Inflammatory macrophage treated with lipopolysaccharide for 4 hours (primary cell): ENCODE results near the gene RETREG1.
"Not testable (repeated sequence)": the region's sequence is repeated elsewhere in the genome, so short reads cannot be mapped to it uniquely, and the experiment has no call there.

Source experiments
- DNase-seq: peaks from one replicate; pipeline ENCODE4 v3.0.0-alpha.2; 2020

The RETREG1 gene

DNA sequence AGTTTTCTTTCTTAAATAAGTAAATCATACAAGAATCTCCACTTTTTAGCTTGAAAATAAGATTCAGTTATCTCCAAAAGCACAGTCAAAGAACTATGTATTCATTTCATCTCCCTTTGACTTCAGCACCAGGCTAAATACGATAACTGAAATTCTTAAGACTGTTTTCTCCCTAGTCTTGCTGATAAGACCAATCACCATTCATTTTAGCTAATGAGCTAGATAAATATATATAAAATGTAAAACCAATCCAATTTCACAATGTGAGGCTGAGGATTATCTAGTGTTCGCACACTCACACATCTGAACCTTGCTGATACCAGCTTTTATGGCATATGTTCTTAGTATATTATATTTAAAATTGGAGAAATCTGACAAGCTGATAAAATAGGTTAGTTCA is 133.9 kb downstream of the RETREG1 start:
- DNase-seq: no peak

DNA sequence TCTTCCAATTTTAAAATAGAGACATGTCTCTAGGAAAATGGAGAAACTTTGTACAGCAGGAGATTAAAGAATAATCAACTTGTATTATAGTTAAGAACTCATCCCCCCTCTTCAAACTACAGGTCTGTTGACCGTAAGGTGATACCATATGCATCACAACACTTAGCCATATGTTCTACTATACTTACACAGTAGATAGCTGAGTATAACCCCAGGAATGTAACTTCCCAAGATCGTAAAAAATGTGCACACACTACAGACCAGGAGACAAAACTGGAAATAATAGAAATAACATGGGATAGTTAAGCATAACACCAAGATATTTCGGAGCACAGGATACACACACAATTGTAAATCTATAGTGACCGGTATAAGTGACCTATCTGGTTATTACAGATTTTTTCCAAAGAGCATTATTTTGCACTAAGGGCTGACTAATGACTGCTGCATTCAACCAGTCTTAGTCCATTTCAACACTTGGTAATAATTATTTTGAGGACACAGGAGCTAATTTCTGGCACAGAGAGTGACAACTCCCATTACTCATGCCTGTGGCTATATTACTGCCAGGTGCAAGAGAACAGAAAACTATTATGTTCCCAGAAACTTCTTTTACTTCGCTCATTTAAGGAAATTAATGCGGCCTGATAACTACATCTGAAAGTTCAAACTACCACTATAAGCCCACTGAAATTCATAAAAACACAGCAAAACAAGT is 135.8 kb downstream of the RETREG1 start:
- no peak for DNase-seq

DNA sequence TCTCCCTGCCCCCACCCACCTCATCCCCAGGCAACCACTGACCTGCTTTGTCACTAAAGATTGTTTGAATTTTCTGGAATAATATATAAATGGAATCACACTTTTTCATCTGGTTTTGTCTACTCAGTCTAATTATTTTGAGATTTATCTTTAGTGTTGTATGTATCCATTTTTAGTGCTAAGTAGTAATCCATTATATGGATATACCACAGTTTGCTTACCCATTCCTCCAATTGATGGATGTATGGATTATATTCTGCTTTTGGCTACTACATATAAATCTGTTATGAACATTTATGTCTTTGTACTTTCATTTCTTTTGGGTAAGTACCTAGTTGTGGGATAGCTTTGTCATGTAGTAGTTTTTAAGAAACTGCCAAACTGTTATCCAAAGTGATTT is 136.7 kb downstream of the RETREG1 start:
- DNase-seq: no peak

DNA sequence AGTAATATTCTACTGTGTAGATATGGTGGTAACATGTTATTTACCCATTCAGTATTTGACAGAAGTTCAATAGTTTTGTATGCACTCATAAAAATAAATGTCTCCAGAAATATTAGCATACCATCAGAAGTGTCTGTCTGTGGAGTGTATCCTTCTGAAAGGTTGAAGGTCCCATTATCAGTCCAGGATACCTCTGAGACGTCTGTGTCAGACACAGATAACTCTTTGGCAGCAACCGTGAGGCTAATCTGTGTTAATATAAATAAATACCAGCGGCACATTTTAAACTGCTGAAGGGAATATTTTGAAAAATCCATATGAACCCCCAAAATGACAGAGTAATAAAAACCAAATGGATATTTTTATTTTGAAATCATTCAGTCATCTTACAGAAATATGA is 139.3 kb downstream of the RETREG1 start:
- DNase-seq: no peak

DNA sequence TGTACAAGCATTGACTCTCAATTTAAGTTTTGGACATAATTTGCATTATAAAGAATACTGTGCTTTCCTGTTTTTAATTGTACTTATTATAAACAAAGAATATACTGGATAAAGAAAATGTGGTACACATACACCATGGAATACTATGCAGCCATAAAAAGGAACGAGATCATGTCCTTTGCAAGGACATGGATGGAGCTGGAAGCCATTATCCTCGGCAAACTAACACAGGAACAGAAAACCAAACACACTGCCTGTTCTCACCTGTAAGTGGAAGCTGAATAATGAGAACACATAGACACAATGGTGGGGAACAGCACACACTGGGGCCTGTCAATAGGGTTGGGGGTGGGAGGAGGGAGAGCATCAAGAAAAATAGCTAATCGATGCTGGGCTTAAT is 140.4 kb downstream of the RETREG1 start:
- DNase-seq: not testable (repeated sequence)

DNA sequence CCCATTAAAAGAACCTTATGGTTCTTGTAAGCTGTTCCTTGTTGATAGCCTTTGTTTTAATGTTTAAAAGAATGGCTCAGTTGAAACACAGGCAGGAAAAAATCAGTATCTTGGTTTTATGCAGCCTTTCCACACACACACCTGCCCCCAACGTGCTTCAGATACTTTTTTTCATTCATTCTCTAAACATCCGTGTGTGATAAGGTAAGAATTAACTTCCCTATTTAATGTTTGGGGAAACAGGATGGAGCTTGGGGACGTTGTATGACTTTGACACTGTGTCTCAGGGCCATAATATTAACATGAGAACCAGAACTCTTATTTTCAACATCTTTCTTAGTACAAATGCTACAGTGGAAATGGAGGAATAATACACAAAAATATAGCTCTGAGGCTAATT is 145.4 kb downstream of the RETREG1 start:
- no peak for DNase-seq

DNA sequence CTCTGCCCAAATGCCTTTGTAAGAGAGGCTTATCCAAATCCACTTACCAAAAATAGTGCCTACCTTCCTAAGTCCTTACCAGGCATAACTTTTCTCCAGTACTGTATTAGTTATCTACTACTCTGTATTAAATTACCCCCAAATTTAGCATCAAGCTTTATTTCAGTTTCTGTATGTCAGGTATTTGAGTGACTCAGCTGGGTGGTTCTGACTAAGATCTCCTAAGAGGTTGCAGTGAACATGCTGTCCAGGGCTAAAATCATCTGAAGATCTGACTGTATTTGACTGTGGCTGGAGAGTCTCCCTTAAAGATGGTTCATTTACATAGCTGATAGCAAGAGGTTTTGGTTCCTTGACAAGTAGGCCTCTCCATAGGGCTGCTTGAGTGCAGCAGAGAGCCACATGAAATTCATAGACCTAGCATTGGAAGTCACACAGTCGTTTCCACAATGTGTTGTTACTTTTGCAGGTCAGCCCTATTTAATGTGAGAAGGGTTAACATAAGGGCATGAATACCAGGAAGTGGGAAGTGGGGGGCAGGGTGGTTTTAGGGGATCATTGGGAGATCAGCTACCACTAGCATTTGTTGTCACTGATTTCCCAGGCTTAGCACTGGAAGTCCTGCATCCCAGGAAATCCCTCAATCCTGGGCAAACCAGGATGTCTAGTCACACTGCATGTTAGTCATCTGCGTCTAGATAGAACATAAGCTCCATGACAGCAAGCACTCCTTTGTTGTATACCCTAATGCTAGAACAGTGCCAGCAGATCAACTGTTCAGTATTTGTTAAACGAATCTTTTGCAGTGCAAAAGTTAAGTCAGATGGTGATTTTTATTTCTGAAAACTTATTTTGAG is 149.2 kb downstream of the RETREG1 start:
- DNase-seq: peak; percentile 38

DNA sequence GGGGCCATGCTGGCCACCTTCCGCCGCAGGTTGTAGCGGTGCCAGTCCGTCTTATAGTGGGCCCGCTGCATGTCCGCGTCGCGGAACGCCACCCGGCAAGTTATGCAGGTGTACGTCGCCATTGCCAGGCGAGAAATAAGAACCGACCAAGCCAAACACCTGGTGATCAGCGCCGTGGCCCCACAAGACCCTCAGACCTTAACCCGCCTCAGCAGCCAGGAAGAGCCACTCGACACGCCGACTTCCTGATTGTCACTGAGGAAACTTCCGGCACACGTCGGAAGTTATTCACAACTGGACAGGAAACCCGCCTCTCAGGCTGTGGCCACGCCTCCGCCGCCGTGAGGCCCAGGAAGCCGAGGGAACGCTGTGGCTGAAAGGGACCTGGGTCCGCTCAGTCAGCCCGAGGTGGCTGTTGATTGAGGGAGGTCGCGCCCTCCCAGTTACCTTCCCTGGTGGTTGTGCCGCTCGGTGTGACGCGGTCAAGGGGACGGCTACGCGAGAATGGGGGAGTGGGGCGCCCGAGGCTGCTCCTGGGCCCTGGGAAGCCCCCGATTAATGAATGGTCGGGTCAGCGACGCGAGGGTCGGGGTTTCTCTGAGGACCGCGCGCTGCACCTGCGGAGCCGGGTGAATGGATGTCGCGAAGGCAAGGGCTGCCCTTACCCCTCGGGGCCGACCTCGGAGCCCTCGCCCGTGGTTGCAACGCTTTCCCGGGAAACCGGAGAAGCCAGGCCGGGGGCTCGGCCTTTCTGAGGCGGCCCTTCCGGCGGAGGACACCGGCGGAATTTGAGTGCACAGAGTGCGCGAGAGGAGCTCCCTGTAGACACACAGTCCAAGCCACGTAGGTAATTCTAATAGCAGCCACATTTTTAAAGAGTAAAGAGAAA is 151.0 kb downstream of the RETREG1 start, which contains the start of gene ZNF622:
ZNF622 (minus strand) TSS at position 257 of the 889 bp plus-strand sequence; CDS start at position 122, 135 bp downstream.
- peak; percentile 94 for DNase-seq

DNA sequence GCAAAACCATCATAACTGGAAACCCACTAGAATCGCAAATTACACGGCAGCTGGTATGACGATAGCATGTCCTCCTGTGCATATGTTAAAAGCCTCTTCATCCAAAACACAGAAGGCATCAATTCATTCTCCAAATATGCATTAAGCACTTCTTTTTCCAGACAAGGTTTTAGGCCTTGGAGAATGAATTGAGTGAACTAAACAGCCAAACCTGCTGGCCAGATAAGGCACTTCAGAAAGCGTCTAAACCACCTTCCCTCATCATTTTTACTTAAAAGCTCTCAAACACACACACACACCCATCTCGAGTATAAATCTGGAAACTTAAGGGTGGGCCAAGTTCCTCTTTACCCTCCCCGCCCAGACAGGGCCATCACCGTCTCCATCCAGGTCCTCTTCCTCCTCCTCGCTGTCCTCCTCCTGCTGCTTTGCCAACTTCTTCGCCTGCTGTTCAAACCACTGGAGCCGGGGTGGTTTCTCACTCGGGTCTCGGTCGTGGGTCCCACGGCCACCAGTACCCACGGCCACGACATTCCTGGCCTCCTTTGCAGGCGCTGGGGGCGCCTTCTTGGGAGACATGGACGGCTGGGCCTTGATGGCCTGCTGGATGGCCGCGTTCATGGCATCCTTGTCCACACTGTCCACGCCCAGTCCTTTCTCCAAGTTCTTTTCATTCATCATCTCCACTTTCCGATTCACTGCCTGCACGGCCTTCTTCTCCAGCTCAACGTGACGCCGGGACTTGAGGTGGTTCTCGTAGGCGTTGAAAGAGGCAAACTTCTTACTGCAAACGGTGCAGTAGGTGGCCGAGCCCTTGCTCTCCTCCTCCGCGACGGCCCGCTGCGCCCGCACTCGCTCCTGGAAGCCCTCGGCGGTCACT is 151.9 kb downstream of the RETREG1 start:
- DNase-seq: peak; percentile 34

DNA sequence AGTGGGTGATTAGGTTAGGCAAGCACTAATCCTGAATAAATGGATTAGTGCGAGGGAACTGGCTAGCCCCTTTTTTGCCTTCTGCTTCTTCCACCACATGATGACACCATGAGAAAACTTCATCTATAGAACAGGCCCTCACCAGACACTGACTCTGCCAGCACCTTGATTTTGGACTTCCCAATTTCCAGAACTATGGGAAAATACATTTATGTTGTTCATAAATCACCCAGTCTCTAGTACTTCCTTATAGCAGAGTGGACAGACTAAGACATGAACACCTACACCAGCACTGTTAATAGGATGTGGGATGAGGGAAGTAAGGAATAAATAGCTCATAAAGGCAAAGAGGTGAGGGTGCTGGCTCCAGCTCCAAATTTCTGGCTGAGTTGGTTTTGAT is 152.6 kb downstream of the RETREG1 start:
- DNase-seq: peak; percentile 7

DNA sequence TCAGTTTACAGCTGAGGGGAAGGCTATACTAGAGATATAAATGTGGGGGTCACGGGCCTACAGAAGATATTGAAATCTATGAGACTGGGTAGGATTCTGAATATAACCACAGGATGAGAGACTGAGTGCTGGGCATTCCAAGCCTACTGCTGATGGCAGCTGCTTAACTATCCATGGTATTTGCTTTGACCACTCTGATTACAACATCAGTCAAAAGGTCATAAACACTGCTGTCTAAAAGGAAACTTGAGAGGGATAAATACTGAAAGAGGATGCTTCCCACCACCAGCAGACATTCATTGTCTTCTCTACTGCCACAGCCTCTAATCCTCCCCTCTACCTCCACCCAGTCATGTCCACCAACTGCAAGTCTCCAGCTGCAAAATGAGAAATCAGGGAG is 155.0 kb downstream of the RETREG1 start:
- peak; percentile 24 for DNase-seq

DNA sequence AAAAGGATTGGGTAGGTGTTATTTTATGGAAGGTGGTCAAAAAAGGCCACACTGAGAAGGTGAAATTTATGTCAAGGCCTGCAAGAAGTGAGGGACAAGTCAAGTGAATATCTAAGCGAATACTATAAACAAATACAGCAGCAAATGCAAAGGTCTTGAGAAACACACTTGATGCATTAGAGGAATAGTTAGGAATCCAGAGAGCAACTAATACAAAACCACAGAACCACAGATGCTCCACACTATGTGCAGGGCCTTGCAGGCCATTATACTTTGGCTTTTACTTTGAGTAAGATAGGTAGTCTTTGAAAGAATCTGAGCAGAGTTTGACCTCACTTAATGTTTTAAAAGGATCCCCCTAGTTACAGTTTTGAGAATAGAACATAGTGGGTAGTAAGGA is 155.8 kb downstream of the RETREG1 start:
- no peak for DNase-seq

DNA sequence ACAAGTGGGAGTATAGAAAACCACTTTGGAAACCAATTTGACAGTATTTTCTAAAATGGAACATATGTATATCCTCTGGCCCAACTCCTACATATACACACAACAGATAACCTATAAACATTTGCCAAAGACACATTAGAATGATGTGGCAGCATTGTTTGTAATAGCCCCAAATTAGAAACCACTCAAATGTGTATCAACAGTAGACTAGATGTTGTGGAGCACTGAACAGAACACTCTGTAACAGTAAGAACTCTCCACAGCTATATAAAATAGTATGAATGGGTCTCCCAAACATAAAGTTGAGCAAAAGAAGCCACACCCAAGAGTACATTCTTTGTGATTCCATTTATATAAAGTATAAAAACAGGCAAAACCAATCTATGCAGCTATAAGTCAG is 157.3 kb downstream of the RETREG1 start:
- no peak for DNase-seq

DNA sequence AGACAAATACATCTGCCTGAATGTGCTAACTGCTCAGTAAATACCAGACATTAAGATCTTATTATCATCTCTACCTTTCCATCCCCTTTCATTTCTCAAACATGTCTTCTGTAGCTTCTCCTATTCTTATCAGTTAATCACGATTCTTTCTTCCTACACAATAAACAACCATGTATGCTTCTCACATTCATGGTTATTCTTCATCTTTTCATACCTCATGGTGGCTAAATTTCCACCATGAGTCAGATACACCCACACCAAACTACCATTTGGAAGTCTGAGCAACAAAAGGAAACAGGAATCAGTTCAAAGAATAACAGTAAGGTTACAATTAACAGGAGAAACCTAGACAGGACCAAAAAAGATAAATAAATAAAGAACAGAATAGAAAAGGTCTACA is 158.9 kb downstream of the RETREG1 start:
- peak; percentile 62 for DNase-seq

DNA sequence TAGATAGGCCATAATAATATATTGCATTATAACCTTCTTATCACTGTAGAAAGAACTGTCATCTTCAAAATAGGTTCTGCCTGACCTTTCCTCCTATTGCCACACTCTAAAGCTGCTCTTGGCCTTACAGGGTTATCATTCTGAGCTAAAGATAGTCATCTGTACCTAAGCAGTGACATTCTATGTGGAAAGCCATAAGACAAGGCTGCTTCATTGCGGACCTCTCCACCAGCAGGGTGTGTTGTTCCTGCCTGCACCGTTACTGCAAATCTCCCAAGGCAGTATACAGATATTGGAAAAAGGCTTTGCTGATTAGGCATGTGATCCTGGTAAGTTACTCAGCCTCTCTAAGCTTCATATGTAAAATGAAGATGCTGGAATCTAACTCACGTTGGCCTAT is 159.3 kb downstream of the RETREG1 start:
- DNase-seq: no peak

DNA sequence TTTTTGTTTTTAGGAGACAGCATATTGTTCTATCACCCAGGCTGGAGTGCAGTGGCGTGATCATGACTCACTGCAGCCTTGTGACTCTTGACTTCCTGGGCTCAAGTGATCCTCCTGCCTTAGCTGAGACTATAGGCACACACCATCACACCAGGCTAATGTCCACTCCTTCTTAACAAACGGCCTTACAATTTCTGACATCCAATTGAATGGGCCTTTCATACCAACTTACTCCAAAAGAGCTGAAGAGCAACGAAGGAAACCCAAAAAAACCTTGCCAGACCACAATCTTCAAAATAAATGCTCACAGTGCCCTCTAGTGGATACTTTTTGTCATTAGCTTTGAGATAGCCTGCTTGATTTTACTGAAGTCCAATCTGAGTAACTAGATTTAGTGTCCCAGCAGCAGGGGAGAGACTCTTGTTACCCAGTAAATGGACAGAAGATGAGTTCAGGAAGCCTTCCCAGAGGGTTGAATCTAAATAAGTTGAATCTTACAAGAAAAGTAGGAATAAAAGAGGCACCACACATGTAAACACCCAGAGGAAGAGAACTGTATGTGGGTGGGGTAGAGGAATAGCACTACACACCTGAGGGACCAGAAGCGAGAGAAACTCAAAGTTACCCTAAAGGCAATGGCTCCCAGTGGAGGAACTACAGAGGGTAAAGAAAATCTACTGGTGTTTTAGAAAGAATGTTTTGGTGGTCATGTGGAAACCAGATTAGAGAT is 160.5 kb downstream of the RETREG1 start:
- peak; percentile 82 for DNase-seq

DNA sequence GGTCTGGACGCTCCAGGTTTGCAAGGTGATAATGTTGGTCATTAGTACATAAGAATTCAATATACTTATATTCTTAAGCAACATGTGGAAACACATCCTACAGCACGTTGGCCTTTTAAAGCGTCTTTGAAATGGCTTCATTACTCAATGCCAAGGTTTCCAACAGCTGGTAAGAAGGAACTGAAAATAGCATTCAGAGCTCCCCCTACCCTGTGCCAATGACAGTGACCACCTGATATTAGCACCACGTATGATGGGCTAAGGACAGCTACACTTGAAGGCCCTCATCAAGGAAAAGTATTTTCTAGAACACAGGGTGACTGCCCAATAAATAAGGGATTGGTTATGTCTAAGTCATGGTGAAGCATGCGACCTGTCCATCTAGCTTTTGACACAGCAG is 161.1 kb downstream of the RETREG1 start:
- peak; percentile 86 for DNase-seq

DNA sequence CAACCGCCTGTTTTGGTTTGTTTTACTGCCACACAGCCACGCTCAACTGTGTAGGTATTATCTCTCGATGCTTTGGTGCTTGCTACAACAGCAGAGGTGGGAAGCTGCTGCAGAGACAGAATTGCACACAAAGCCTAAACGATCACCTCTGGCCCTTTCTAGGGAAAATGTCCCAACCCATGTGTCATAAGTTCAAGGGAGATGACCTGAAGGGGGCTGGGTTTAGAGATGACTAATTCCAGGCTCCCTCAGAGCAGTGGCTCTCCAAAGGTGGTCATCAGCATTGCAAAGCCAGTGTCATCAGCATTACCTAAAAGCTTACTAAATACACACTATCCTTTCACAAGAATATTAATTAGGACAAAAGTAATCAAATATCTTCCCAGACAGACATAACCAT is 162.1 kb downstream of the RETREG1 start:
- peak; percentile 50 for DNase-seq

DNA sequence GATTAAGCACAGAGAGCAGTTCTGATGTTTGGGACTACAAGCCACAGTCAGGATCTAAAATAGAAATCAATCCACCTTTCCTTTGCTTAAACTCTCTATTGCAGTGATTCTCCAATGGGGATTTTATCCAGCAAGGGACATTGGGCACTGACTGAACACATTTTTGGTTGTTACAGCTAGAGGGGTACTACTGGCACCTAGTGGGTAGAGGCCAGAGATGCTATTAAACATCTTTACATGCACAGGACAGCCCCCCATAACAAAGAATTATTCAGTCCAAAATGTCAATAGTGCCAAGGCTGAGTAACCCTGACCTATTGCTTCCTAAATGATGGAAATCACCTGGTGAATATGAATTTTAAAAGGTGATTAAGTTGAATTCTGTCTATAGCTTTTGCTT is 163.2 kb downstream of the RETREG1 start:
- no peak for DNase-seq

DNA sequence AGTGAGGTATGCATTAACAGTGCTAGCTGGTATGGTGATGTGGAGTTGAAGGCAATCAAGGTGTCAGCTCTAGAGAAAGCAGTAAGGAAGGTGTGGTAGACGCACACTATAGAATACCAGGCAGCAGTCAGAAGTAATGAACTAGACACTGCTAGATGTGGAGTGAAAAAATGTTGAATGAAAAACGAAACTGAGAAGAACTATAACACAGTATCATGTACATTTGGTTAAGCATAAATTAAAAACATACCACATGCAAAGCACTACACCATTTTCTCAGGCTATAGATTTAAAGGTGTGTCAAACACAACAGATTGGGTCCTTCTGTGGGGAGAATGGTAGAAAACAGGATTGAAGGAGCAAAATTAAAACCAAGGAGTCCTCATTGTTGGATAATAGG is 166.6 kb downstream of the RETREG1 start:
- no peak for DNase-seq

DNA sequence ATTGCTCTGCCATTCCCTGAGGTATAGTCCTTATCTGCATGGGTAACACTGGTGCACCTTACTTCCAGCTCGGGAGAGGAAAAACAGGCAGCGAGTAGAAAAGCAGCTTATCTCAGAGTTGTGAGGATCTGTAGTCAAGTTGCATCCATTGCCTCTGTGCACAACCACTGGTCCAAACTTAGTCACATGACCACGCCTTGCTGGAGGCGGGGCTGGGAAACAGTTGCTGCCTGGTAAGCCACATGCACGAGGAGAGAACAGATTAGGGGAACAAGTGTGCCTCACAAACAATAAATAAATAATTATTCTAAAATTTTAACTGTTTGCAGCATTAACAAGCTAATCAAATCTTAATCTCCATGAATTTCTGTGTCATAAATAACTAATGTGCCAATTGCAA is 169.8 kb downstream of the RETREG1 start:
- DNase-seq: no peak
